A549 (cell line): ENCODE data around the gene TMEM250.

Experiments
- ATOH8 ChIP-seq: fragments of 250-450 bp; sonication (Bioruptor Pico); IDR thresholded peaks from 2 replicates; pipeline ENCODE4 v1.5.0; 2020; ENCODE audit warnings: low read depth, mild to moderate bottlenecking, moderate library complexity
- CHD2 ChIP-seq: fragments of 150-350 bp; IDR thresholded peaks from 2 replicates; pipeline ENCODE4 v1.6.1; 2014; ENCODE audit warnings: low read length; ENCODE audit not compliant: partially characterized antibody
- CTCF ChIP-seq: fragments of >200 bp; sonication (Bioruptor Twin); formaldehyde crosslinking; IDR thresholded peaks from 3 replicates; pipeline ENCODE4 v1.5.1; 2016
- E2F6 ChIP-seq: IDR thresholded peaks from 2 replicates; pipeline ENCODE4 v1.6.1; 2012; ENCODE audit warnings: low read depth, borderline replicate concordance
- HDAC2 ChIP-seq: fragments of 200-600 bp; sonication (generic); IDR thresholded peaks from 2 replicates; pipeline ENCODE4 v1.6.1; 2016
- RNF2 ChIP-seq: fragments of 200-600 bp; sonication (generic); IDR thresholded peaks from 2 replicates; pipeline ENCODE4 v1.6.1; 2016; ENCODE audit warnings: low read depth, mild to moderate bottlenecking, antibody characterized with exemption, moderate library complexity, borderline replicate concordance
- ZSCAN20 ChIP-seq: fragments of 250-450 bp; sonication (Bioruptor Pico); IDR thresholded peaks from 2 replicates; pipeline ENCODE4 v1.8.0; 2022; ENCODE audit warnings: mild to moderate bottlenecking, moderate library complexity

GRCh38 chr9:136111910-136112309, 6.8 kb downstream of the TMEM250 start:
- TF ChIP-seq RNF2: no peak
- TF ChIP-seq CTCF: no peak
- TF ChIP-seq ATOH8 (CRISPR knock-in tag): no peak
- no peak for TF ChIP-seq E2F6
- TF ChIP-seq ZSCAN20: no peak
- no peak for TF ChIP-seq HDAC2
- no peak for TF ChIP-seq CHD2
